Measurements from ENCODE around the gene BRD4.
"Not testable (repeated sequence)": the region's sequence is repeated elsewhere in the genome, so short reads cannot be mapped to it uniquely, and the experiment has no call there.

BRD4 gene

GRCh38 chr19:15358918-15359317, 26.6 kb upstream of the BRD4 start:
- H3K4me3 ChIP-seq (ENCODE audit: control insufficient read depth, low read depth, low read length): no peak overlapping the region
- DNase-seq (ENCODE audit: low read depth): no peak
- TF ChIP-seq CTCF (conservative IDR thresholded peaks at IDR 0.05; ENCODE audit: control insufficient read depth, insufficient read depth, low read depth, low read length): no peak

GRCh38 chr19:15357906-15358305, 25.6 kb upstream of the BRD4 start:
- no peak for DNase-seq (ENCODE audit: low read depth)
- TF ChIP-seq CTCF (conservative IDR thresholded peaks at IDR 0.05; ENCODE audit: control insufficient read depth, insufficient read depth, low read depth, low read length): no peak
- H3K4me3 ChIP-seq (ENCODE audit: control insufficient read depth, low read depth, low read length): no peak overlapping the region

GRCh38 chr19:15354566-15355296, 22.4 kb upstream of the BRD4 start:
- no peak for DNase-seq (ENCODE audit: low read depth)
- no peak overlapping the region for H3K4me3 ChIP-seq (ENCODE audit: control insufficient read depth, low read depth, low read length)
- no peak for TF ChIP-seq CTCF (conservative IDR thresholded peaks at IDR 0.05; ENCODE audit: control insufficient read depth, insufficient read depth, low read depth, low read length)

GRCh38 chr19:15353908-15354307, 21.6 kb upstream of the BRD4 start:
- TF ChIP-seq CTCF (conservative IDR thresholded peaks at IDR 0.05; ENCODE audit: control insufficient read depth, insufficient read depth, low read depth, low read length): no peak
- no peak overlapping the region for H3K4me3 ChIP-seq (ENCODE audit: control insufficient read depth, low read depth, low read length)
- DNase-seq (ENCODE audit: low read depth): no peak

GRCh38 chr19:15352535-15352934, 20.2 kb upstream of the BRD4 start:
- not testable (repeated sequence) for H3K4me3 ChIP-seq (ENCODE audit: control insufficient read depth, low read depth, low read length); DNase-seq (ENCODE audit: low read depth)

GRCh38 chr19:15341328-15341727, 9.0 kb upstream of the BRD4 start:
- not testable (repeated sequence) for DNase-seq (ENCODE audit: low read depth); H3K4me3 ChIP-seq (ENCODE audit: control insufficient read depth, low read depth, low read length)

- H3K4me3 ChIP-seq (ENCODE audit: control insufficient read depth, low read depth, low read length): no peak overlapping the region
- no peak for DNase-seq (ENCODE audit: low read depth)
- no peak for TF ChIP-seq CTCF (conservative IDR thresholded peaks at IDR 0.05; ENCODE audit: control insufficient read depth, insufficient read depth, low read depth, low read length)
Observed at GRCh38 chr19:15340086-15340485, 7.7 kb upstream of the BRD4 start.

- H3K4me3 ChIP-seq (ENCODE audit: control insufficient read depth, low read depth, low read length): no peak overlapping the region
- TF ChIP-seq CTCF (conservative IDR thresholded peaks at IDR 0.05; ENCODE audit: control insufficient read depth, insufficient read depth, low read depth, low read length): no peak
- peak; percentile 70 for DNase-seq (ENCODE audit: low read depth)
Observed at GRCh38 chr19:15337202-15337601, 4.9 kb upstream of the BRD4 start.

GRCh38 chr19:15335992-15336391, 3.7 kb upstream of the BRD4 start:
- not testable (repeated sequence) for H3K4me3 ChIP-seq (ENCODE audit: control insufficient read depth, low read depth, low read length)

More at GRCh38 chr19:15335992-15336391, 3.7 kb upstream of the BRD4 start:
- DNase-seq (ENCODE audit: low read depth): not testable (repeated sequence)

Data from fibroblast of mammary gland (primary cell).